CD4-positive, CD25-positive, alpha-beta regulatory T cell (primary cell): ENCODE results near the gene SLC25A13. TPM values are rescaled to one million over a fixed set of nuclear protein-coding genes. Genes with fewer than 3 reads are reported as not detected.
"Not testable (repeated sequence)": the region's sequence is repeated elsewhere in the genome, so short reads cannot be mapped to it uniquely, and the experiment has no call there.

Source experiments
- ATAC-seq, 2 donors: fragments of 150-1000 bp; cut with Tn5 transposase; one replicate each; pipeline ENCODE4 v1.10.0; 2021; ENCODE audit warnings: low read depth in 2 of 2, moderate number of reproducible peaks in 2 of 2, moderate library complexity in 1 of 2
- DNase-seq, 3 donors: peaks; one replicate each; pipeline versions ENCODE4 v3.0.0 to v3.0.0-alpha.2; 2012 to 2022; ENCODE audit warnings: mixed read lengths in 1 of 3
- H3K27ac ChIP-seq: one replicate; pipeline ENCODE4 v1.7.0; 2013; ENCODE audit warnings: mild to moderate bottlenecking, low read length; ENCODE audit not compliant: insufficient read depth, poor library complexity, severe bottlenecking
- H3K27me3 ChIP-seq: one replicate; pipeline ENCODE4 v1.7.0; 2013; ENCODE audit warnings: low read length; ENCODE audit not compliant: control insufficient read depth, insufficient read depth
- H3K36me3 ChIP-seq: one replicate; pipeline ENCODE4 v1.7.0; 2013; ENCODE audit warnings: mild to moderate bottlenecking, low read length, moderate library complexity; ENCODE audit not compliant: control insufficient read depth, insufficient read depth
- H3K4me1 ChIP-seq: 2 replicates; pipeline ENCODE4 v1.7.0; 2013; ENCODE audit warnings: mild to moderate bottlenecking, low read length; ENCODE audit not compliant: insufficient read depth, control insufficient read depth, poor library complexity, severe bottlenecking
- H3K4me3 ChIP-seq: one replicate; pipeline ENCODE4 v1.7.0; 2013; ENCODE audit warnings: low read depth, mild to moderate bottlenecking, low read length, moderate library complexity
- H3K9me3 ChIP-seq, 2 experiments: 1 replicate in 1 of 2; 2 replicates in 1 of 2; pipeline ENCODE4 v1.7.0; 2013; ENCODE audit warnings: low read length in 2 of 2, mild to moderate bottlenecking in 1 of 2, moderate library complexity in 1 of 2; ENCODE audit not compliant: control insufficient read depth in 2 of 2
- H3K27ac Mint-ChIP-seq, 3 donors: one replicate each; pipeline ENCODE4 v1.8.0; 2020 to 2022; ENCODE audit warnings: mild to moderate bottlenecking in 3 of 3, mixed read lengths in 3 of 3, moderate library complexity in 2 of 3
- H3K27me3 Mint-ChIP-seq: one replicate; pipeline ENCODE4 v1.8.0; 2022; ENCODE audit warnings: mild to moderate bottlenecking, mixed read lengths
- H3K36me3 Mint-ChIP-seq: one replicate; pipeline ENCODE4 v1.8.0; 2020; ENCODE audit warnings: mixed read lengths
- H3K4me1 Mint-ChIP-seq, 4 donors: one replicate each; pipeline ENCODE4 v1.8.0; 2020 to 2022; ENCODE audit warnings: mixed read lengths in 4 of 4, mild to moderate bottlenecking in 1 of 4
- H3K4me3 Mint-ChIP-seq, 4 donors: one replicate each; pipeline ENCODE4 v1.8.0; 2020 to 2022; ENCODE audit warnings: mild to moderate bottlenecking in 4 of 4, mixed read lengths in 4 of 4, moderate library complexity in 3 of 4
- H3K9me3 Mint-ChIP-seq, 7 donors: one replicate each; pipeline ENCODE4 v1.8.0; 2020 to 2022; ENCODE audit warnings: mixed read lengths in 7 of 7, mild to moderate bottlenecking in 3 of 7, moderate library complexity in 2 of 7
- polyA plus RNA-seq, 4 donors: library from polyadenylated mRNA; unstranded; fragments of 300-500 nt; fragmentation: Illumina TruSeq; gene quantifications; one replicate each; pipeline ENCODE4 v1.2.3, GENCODE V29; 2021
- total RNA-seq: library from RNA; stranded (reverse); gene quantifications from one replicate; pipeline ENCODE4 v1.2.3, GENCODE V29; 2022

Gene SLC25A13
- total and polyA plus RNA-seq, 5 donors from 2014 or later = 7.6 to 14.5 (median 8.7) TPM

- Mint-ChIP-seq H3K9me3 (peaks cover 0 to 2% (median 0%) of the 10 kb centered on the region in 7 donors), H3K27ac (no peak overlapping the region)
- ATAC-seq = no peak
Measured at GRCh38 chr7:96331233-96331632, 9.3 kb upstream of the SLC25A13 start.

GRCh38 chr7:96330193-96330592 lies 8.3 kb upstream of the SLC25A13 start:
- no peaks in the 10 kb centered on the region for H3K4me1 ChIP-seq
- H3K36me3 ChIP-seq = no peaks in the 10 kb centered on the region
- no peak overlapping the region for H3K4me3 ChIP-seq
- ATAC-seq (no peak), DNase-seq (no peak)
- Mint-ChIP-seq H3K9me3 (peaks cover 0 to 2% (median 0%) of the 10 kb centered on the region in 7 donors), H3K4me1 (no peaks in the 10 kb centered on the region), H3K36me3 (no peaks in the 10 kb centered on the region), H3K27me3 (peaks cover 18% of the 10 kb centered on the region), H3K27ac (no peak overlapping the region), H3K4me3 (no peak overlapping the region)
- H3K9me3 ChIP-seq = no peaks in the 10 kb centered on the region
- no peak overlapping the region for H3K27ac ChIP-seq
- peaks cover 10% of the 10 kb centered on the region for H3K27me3 ChIP-seq

More at GRCh38 chr7:96331233-96331632, 9.3 kb upstream of the SLC25A13 start:
- no peak overlapping the region for H3K4me3 ChIP-seq
- Mint-ChIP-seq H3K27me3 (peaks cover 20% of the 10 kb centered on the region), H3K36me3 (no peaks in the 10 kb centered on the region), H3K4me3 (no peak overlapping the region), H3K4me1 (no peaks in the 10 kb centered on the region)
- no peaks in the 10 kb centered on the region for H3K36me3 ChIP-seq
- no peak for DNase-seq
- H3K27me3 ChIP-seq = peaks cover 13% of the 10 kb centered on the region
- H3K9me3 ChIP-seq = no peaks in the 10 kb centered on the region
- no peaks in the 10 kb centered on the region for H3K4me1 ChIP-seq
- no peak overlapping the region for H3K27ac ChIP-seq

GRCh38 chr7:96329241-96329640 lies 7.3 kb upstream of the SLC25A13 start:
- DNase-seq (no peak), ATAC-seq (no peak)
- Mint-ChIP-seq H3K4me3 (no peak overlapping the region), H3K9me3 (peaks cover 0 to 2% (median 0%) of the 10 kb centered on the region in 7 donors), H3K4me1 (peaks cover 0 to 2% (median 0%) of the 10 kb centered on the region in 4 donors), H3K27me3 (peaks cover 14% of the 10 kb centered on the region), H3K36me3 (no peaks in the 10 kb centered on the region), H3K27ac (no peak overlapping the region)
- no peaks in the 10 kb centered on the region for H3K9me3 ChIP-seq
- H3K4me3 ChIP-seq = no peak overlapping the region
- no peak overlapping the region for H3K27ac ChIP-seq
- H3K27me3 ChIP-seq = peaks cover 7% of the 10 kb centered on the region
- H3K36me3 ChIP-seq = no peaks in the 10 kb centered on the region
- no peaks in the 10 kb centered on the region for H3K4me1 ChIP-seq

GRCh38 chr7:96328016-96328415 lies 6.1 kb upstream of the SLC25A13 start:
- Histone ChIP-seq H3K9me3 (no peaks in the 10 kb centered on the region), H3K27ac (no peak overlapping the region), H3K4me1 (no peaks in the 10 kb centered on the region), H3K36me3 (no peaks in the 10 kb centered on the region), H3K4me3 (no peak overlapping the region), H3K27me3 (no peaks in the 10 kb centered on the region)
- Mint-ChIP-seq H3K27ac (no peak overlapping the region), H3K4me3 (no peak overlapping the region), H3K4me1 (peaks cover 0 to 2% (median 0%) of the 10 kb centered on the region in 4 donors), H3K9me3 (peaks cover 0 to 2% (median 0%) of the 10 kb centered on the region in 7 donors), H3K27me3 (peaks cover 9% of the 10 kb centered on the region), H3K36me3 (no peaks in the 10 kb centered on the region)
- no peak for ATAC-seq
- DNase-seq = no peak

GRCh38 chr7:96327429-96327828 lies 5.5 kb upstream of the SLC25A13 start:
- no peak overlapping the region for H3K27ac Mint-ChIP-seq

GRCh38 chr7:96326752-96327151 lies 4.9 kb upstream of the SLC25A13 start:
- peak in 1 of 2 donors; percentile 17 for ATAC-seq
- H3K36me3 ChIP-seq, DNase-seq, H3K27me3 Mint-ChIP-seq, H3K4me1 ChIP-seq, H3K9me3 ChIP-seq, H3K27me3 ChIP-seq, H3K27ac ChIP-seq, H3K9me3 Mint-ChIP-seq, H3K4me3 ChIP-seq, H3K4me3 Mint-ChIP-seq, H3K4me1 Mint-ChIP-seq, H3K36me3 Mint-ChIP-seq: not testable (repeated sequence)
- peak overlapping the region in 1 of 3 donors; percentile 48 for H3K27ac Mint-ChIP-seq

More at GRCh38 chr7:96327429-96327828, 5.5 kb upstream of the SLC25A13 start:
- Histone ChIP-seq H3K9me3 (no peaks in the 10 kb centered on the region), H3K36me3 (no peaks in the 10 kb centered on the region), H3K27ac (no peak overlapping the region), H3K4me1 (peaks cover under 1% of the 10 kb centered on the region), H3K27me3 (no peaks in the 10 kb centered on the region), H3K4me3 (no peak overlapping the region)
- no peak for ATAC-seq
- no peaks in the 10 kb centered on the region for H3K36me3 Mint-ChIP-seq
- H3K27me3 Mint-ChIP-seq = peaks cover 9% of the 10 kb centered on the region
- peaks cover 0 to 5% (median 2%) of the 10 kb centered on the region in 4 donors for H3K4me1 Mint-ChIP-seq
- DNase-seq = no peak
- peaks cover 0 to 2% (median 0%) of the 10 kb centered on the region in 7 donors for H3K9me3 Mint-ChIP-seq
- H3K4me3 Mint-ChIP-seq = no peak overlapping the region

GRCh38 chr7:96322847-96323461 lies 1.1 kb upstream of the SLC25A13 start:
- Mint-ChIP-seq H3K9me3 (peaks cover 0 to 1% (median 0%) of the 10 kb centered on the region in 7 donors), H3K27me3 (peaks cover 4% of the 10 kb centered on the region), H3K27ac (peak overlapping the region; percentile 48 to 80 (median 76)), H3K4me1 (peaks cover 15 to 34% (median 26%) of the 10 kb centered on the region in 4 donors), H3K4me3 (peak overlapping the region; percentile 83 to 94 (median 88)), H3K36me3 (no peaks in the 10 kb centered on the region)
- no peak for DNase-seq
- Histone ChIP-seq H3K36me3 (no peaks in the 10 kb centered on the region), H3K4me1 (peaks cover 19% of the 10 kb centered on the region), H3K4me3 (no peak overlapping the region), H3K27me3 (no peaks in the 10 kb centered on the region), H3K9me3 (no peaks in the 10 kb centered on the region), H3K27ac (no peak overlapping the region)
- no peak for ATAC-seq

GRCh38 chr7:96322373-96322695 lies 436 bp upstream of the SLC25A13 start:
- peak overlapping the region; percentile 83 to 94 (median 88) for H3K4me3 Mint-ChIP-seq
- H3K36me3 Mint-ChIP-seq = no peaks in the 10 kb centered on the region
- DNase-seq (no peak), ATAC-seq (no peak)
- peaks cover 16 to 36% (median 28%) of the 10 kb centered on the region in 4 donors for H3K4me1 Mint-ChIP-seq
- H3K27ac ChIP-seq = peak overlapping the region; percentile 68
- H3K4me1 ChIP-seq = peaks cover 19% of the 10 kb centered on the region
- peaks cover 0 to 1% (median 0%) of the 10 kb centered on the region in 7 donors for H3K9me3 Mint-ChIP-seq
- peak overlapping the region; percentile 54 for H3K4me3 ChIP-seq
- H3K9me3 ChIP-seq = no peaks in the 10 kb centered on the region
- peaks cover 4% of the 10 kb centered on the region for H3K27me3 Mint-ChIP-seq
- H3K36me3 ChIP-seq = no peaks in the 10 kb centered on the region
- H3K27me3 ChIP-seq = no peaks in the 10 kb centered on the region
- H3K27ac Mint-ChIP-seq = peak overlapping the region; percentile 72 to 91 (median 80)
